Activated CD8-positive, alpha-beta memory T cell treated with anti-CD3 and anti-CD28 coated beads, Interleukin-2, amount 50 U/mL, for 1 hour (primary cell): ENCODE data around the gene CCNYL1.
"Not testable (repeated sequence)": the region's sequence is repeated elsewhere in the genome, so short reads cannot be mapped to it uniquely, and the experiment has no call there.

Source experiments
- DNase-seq: peaks from one replicate; pipeline ENCODE4 v3.0.0-alpha.2; 2020; ENCODE audit errors: extremely low read depth

CCNYL1 gene

DNA sequence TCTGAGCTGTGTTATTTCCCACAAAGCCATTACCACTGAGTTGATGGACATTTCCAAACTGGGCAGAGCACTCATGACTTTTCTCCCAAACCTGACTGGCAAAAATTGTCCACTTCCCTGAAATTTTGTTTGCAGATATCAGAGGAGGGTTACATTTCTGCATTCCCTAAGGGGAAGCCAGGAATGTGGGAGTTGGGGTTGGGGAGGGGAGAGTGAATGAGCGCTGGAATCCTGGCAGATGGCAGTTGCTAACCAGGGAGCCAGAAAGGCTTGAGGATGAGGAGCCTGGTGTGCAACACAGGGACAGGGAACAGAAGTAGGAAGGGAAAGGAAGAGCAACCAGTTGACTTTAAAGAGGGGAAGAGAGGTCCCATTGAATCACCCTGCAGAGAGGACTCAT lies 14.0 kb upstream of the CCNYL1 start:
- no peak for DNase-seq

DNA sequence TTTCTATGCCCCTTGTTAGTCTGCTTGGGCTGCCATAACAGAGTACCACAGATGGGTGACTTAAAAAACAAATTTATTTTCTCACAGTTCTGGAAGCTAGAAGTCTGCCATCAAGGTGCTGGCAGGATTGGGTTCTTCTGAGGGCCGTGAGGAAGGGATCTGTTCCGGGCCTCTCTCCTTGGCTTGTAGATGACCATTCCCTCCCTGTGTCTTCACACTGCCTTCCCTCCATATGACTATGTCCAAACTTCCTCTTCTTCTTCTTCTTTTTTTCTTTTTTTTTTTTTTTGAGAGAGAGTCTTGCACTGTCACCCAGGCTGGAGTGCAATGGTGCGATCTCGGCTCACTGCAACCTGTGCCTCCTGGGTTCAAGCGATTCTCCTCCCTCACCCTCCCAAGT lies 13.1 kb upstream of the CCNYL1 start:
- DNase-seq = no peak

DNA sequence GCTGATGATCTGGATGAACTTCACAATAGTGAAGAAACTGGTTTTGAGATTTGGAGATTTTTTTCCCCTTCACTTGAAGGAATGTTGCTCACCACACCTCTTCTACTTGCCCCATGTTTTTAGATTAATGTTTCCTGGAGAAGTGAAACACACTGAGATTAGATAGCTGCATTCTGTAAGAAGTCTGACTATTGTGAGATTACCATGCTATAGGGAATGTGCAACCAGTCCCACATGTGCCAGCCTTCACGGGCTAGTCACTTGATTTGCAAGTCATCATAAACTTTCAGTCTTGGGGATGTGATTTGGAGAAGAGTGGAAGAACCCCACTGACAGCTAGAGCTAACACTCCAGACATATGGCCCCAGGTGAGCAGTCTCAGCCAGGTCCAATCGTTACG lies 7.4 kb upstream of the CCNYL1 start:
- DNase-seq = no peak

DNA sequence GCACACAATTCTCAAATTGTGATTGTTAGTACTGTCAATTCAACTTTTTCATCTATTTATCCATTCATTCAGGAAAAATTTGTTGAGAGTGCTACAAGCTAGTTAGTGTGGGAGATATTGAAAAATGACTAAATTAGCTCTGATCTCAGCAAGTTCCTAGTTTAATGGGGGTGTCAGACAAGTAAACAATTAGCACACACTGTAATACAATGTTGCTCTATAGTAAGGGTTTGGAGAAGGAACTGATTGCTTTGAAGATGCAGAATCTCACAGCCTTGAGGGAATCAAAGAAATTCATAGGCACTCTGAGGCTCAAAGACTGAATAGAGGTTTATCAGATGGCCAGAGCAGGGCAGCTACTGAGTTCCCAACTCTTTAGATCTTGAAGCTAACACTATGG lies 6.8 kb upstream of the CCNYL1 start:
- DNase-seq = no peak

DNA sequence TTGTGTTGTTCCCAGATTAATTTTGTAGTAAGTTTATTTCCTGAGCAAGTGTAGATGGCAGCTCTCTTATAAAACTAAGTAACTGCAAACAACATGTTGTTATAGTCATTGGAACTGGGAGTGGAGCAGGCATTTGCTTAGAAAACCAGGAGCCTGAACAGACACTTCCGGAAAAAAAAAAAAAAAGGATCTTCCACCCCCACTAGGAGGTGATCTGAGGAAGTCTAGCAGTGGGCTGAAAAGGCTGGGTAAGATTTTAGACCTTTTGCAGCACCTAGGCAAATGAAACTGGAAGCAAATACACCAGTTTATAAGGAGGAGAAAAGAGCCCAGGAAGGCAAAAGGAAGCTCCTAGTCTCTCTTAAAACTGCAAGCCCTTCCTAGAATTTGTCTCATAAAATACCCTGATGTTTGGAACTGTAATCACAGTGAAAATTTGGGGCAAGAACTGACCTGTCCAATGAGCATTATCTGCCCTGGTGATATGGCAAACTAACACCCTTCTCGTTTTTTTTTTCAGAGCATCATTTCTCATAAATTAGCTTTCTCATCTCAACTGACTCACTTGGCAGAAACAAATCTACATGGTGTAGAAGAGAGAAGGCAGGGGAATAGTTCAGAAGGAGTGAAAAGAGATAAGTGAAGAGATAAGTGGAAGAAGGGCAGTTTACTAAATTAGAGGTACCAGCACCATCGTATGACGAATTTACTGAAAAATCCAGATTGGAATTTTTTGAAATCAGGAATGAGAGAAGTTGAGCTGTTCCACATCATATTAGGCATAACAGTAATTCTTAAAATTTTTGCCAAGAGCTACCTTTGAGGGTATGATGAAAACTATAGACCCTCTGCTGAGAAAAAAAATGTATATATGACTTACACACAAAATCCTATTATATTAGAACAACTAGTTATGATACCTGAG lies 4.2 kb upstream of the CCNYL1 start:
- DNase-seq = no peak

DNA sequence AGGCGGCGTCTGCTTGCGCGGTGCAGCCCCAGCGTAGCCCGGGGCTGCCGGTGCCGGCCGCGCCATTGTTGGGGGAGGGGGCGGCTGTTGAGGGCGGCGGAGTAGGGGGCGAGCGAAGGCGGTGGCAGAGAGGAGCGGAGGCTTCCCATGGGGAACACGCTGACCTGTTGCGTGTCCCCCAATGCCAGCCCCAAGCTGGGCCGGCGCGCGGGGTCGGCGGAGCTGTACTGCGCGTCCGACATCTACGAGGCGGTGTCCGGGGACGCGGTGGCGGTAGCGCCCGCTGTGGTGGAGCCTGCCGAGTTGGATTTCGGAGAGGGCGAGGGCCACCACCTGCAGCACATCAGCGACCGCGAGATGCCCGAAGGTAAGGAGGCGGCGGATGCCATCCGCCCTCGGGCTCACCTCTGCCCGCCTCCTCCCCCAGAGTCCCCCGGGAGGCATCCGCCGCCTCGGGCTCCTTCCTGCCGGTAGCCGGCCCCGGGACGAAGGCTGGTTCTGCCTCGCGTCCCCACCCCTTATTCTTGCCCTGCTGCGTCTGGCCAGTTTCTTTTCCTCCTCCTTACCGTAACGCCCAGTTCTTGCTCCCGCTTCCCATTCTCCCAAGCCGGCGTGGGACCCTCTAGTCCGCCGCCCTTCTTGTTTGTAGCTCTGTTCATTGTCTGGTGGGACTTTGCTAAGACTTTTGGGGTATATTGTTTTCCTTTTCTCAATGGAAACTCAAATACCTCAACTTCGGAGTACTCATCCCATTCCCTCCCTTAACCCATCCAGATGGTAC lies 500 bp downstream of the CCNYL1 start:
- DNase-seq = no peak

DNA sequence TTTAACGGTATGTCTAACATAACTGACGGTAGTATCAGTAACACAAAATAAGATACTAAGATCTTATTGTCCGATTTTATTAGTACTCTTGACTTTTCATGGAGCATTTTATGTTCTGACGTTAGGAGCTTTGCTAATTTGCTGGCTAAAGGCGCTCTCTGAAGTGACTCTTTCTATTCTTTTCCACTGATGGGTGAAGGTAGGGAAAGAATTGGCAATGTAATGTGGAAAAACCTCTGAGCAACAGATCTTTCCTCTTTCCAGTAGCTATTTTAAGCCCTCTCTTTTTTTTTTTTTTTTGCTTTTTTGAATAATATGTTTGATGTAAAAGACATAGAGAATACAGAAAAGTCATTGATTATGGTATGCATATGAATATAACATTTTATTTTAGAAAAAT lies 4.6 kb downstream of the CCNYL1 start:
- no peak for DNase-seq

DNA sequence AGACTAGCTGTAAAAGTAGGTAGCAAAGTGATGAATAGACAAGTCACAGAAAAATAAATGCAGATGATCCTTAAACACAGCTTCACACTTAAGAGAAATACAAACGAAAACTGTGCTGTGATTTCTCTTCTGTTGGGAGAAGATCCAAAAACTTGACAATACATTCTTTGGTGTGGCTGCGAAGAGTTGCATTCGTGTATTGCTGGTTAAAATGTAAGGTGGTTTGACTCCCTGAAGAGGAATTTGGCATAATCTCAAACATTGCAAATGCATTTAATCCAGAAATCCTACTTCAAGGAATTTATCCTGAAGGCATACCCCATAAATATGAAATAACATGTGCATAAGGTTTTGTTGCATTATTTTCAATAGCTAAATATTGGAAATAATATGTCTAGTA lies 7.1 kb downstream of the CCNYL1 start:
- DNase-seq = no peak

DNA sequence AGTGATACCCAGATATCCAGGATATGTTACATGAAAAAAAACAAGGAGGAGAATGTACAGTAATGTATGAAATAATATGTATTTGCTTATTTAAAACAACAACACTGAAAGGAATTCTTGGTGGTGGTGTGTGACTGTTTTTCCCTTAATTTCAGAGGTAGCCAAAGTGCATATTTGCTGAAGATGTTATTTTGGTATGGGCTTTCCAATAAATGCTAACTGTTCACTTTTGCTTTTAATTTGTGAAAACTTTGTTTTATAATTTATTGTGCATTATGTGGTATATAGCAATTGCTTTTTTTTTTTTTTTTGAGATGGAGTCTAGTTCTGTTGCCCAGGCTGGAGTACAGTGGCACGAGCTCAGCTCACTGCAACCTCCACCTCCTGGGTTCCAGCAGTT lies 7.6 kb downstream of the CCNYL1 start:
- DNase-seq = no peak

DNA sequence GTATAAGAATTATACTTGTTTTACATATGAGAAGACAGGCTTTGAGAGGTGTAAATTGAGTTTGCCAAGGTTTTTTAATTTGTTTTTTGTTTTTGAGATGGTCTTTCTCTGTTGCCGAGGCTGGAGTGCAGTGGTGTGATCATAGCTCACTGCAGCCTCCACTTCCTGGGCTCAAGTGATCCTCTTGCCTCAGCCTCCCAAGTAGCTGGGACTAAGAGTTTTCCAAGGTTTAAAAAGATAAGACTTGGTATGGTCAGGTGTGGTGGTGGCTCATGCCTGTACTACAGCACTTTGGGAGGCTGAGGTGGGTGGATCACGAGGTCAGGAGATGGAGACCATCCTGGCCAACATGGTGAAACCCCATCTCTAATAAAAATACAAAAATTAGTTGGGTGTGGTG lies 8.2 kb downstream of the CCNYL1 start:
- not testable (repeated sequence) for DNase-seq

- no peak for DNase-seq
Measured at GRCh38 chr2:207720517-207721187, 9.2 kb downstream of the CCNYL1 start.

DNA sequence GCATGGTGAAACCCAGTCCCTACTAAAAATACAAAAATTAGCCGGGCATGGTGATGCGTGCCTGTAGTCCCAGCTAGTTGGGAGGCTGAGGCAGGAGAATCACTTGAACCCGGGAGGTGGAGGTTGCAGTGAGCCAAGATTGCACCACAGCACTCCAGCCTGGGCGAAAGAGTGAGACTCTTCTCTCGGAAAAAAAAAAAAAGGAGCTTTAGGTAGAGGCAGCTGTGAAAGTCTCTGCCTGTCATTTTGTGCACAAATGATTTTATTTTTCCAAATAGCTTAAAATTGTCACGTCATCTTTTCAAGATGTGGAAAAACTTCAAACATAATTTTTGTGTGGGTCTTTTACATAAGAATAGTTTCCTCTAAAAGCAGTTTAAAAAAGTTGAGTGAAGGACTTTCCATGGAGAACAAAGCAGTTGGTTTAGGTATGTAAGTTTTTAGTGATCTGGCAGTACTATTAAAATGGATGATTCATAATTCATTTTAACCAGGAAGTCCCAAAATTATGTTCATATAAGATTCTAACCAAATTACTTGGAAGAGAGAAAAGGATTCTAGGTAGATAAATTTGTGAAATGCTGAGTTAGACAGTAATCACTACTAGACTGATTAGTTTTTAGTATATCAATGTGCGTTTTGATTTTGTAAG lies 11.5 kb downstream of the CCNYL1 start:
- no peak for DNase-seq

DNA sequence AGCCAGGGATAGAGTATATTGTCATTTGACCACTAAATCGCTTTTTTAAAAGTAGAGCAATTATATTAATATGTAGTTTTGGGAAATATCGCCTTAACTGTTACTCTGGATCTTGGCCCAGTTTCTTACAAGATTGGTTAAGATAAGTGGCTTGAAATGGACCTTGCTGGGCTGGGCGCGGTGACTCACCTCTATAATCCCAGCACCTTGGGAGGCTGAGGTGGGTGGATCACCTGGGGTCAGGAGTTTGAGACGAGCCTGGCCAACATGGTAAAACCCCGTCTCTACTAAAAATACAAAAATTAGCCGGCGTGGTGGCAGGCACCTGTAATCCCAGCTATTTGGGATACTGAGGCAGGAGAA lies 12.0 kb downstream of the CCNYL1 start:
- DNase-seq = not testable (repeated sequence)

GRCh38 chr2:207724113-207724512 lies 12.7 kb downstream of the CCNYL1 start:
- no peak for DNase-seq

GRCh38 chr2:207725873-207726578 lies 14.6 kb downstream of the CCNYL1 start:
- DNase-seq = no peak

GRCh38 chr2:207727261-207727660 lies 15.8 kb downstream of the CCNYL1 start:
- no peak for DNase-seq

DNA sequence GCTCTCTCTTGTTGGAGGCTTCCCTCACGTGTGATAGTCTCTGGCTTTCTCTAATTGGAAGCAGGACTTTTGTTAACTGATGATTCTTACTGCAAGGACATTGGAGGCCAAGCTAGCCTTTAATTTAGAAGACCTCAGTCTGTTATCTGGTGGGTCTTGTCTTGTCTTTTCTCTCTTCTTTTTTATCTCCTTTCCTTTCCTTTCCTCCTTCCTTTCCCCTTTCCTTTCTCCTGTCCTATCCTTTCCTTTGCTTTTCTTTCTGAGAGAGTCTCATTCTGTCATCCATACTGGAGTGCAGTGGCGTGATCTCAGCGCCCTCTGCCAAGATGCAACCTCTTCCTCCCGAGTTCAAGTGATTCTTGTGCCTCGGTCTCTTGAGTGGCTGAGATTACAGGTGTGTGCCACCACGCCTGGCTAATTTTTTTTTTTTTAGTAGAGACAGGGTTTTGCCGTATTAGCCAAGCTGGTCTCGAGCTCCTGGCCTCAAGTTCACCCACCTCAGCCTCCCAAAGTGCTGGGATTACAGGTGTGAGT lies 18.1 kb downstream of the CCNYL1 start:
- no peak for DNase-seq

GRCh38 chr2:207731138-207731537 lies 19.7 kb downstream of the CCNYL1 start:
- DNase-seq = no peak

DNA sequence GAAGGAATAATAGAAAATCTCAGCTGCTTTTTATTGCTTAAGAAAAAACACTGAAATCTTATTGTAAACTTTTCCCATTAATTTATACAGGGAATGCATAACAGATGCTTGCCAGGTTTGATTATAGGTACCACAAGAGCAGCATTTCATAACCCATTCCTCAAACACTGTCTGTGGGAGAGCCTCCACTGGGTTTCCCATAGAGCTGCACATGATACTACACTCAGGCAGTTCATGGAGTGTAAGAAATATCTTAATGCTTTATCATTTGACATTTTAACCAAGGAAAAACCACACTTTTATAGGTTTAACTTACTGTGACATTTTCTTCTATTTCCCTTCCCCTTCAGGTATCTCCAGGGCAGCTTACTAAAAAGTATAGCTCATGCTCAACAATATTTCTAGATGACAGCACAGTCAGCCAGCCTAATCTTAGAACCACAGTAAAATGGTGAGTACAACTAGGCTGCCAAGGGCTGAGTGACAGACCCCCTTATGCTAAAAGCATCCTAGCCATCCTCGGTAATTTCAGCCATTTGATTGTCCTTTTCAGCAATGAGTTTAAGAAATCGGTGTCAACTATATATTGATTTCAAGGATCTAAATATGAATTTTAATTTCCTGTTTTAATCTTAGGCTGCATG lies 22.3 kb downstream of the CCNYL1 start:
- DNase-seq = no peak

DNA sequence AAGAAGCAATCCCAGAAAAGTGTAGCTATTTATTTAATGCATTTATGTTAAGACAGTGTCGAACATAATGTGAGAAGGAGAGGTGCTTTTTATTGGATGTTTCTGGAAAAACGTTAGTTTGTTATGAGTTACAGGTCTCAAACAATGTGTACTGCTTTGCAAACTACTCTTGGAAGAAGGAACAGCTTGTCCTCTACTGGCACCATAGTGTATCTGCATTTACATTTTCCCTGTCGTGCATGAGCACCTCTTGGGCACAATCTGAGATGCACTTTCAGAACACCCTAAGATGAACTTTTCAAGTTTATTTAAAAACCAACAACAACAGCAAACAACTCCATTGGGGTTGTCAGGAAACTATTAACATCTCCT lies 22.8 kb downstream of the CCNYL1 start:
- DNase-seq = no peak
